ENCODE measurements around the gene GUCA1C.

Gene GUCA1C, protein sequence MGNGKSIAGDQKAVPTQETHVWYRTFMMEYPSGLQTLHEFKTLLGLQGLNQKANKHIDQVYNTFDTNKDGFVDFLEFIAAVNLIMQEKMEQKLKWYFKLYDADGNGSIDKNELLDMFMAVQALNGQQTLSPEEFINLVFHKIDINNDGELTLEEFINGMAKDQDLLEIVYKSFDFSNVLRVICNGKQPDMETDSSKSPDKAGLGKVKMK

DNA sequence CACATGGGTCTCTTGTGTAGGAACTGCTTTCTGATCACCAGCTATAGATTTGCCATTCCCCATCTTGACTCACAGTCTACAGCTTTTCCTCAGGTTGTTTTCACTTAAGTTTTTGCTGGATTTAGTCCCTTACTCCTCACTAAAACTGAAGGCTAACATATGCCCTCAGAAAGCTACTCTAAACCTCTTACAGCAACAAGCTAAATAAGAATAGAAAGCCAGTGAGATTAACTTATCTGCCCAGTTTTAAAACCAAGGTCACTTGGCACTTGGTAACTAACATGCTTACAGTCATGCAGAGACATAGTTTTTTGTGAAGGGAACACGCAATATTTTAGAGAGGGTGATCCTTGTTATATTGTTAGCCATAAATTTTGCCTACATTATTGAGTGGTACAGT is at the start of gene GUCA1C:
TSS of gene GUCA1C (minus strand) at position 180 of the 400 bp plus-strand sequence. CDS start at position 63, 117 bp downstream.
- DNase-seq (ENCODE audit: low read depth, low spot score) = no peak

DNA sequence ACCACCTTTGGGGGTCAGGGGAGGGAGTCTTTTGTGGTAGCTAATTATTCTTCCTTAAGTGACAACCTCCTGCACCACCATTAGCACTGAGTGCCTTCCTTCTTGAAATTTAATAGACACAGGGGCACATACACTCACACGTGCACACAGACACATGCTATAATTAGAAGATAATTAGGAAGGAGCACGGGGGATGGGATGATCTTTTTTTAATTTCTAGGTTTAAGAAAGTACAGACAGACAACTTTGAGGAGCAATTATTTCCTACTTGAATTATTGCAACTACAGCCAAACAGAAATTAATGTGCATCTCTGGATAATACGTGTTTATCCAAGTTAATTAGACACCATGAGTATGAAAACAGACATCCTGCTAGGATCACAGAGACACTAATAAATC is 44.8 kb upstream of the GUCA1C start:
- DNase-seq (ENCODE audit: low read depth, low spot score) = no peak

DNA sequence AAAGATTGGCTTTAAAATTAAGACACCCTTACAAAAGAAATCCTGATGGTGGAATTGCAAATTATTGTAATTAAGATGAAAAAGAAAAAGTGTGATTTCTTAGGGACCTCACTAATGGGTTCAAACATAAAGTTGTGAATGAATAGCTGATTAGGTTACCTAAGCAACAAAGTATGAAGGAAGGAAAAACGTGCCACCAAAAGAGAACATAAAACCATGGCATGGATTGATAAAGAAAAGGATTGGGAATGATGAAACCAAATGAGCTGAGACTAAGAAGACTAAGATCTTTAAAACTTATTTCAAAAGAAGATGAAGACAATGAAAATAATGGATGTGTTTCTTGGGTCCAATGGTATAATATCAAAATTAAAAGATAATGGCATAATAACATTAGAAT is 32.2 kb upstream of the GUCA1C start:
- no peak for DNase-seq (ENCODE audit: low read depth, low spot score)

DNA sequence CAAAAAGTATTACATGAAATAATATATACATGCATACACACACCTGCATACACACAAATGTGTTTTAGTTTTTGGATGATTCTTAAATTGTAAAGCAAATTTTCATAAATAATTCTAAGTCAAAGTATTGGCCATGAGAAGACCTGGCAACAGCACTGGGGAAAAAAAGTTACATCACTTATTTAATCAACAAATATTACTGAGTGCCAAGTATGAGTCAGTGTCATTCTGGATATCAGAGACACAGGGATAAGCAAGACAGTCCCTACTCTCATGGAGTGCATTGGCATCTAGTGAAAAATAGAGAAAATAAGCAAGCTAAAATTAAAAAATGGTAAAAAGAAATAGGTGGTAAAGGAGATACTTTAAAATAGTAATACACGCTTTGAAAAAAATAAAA is 29.4 kb upstream of the GUCA1C start:
- DNase-seq (ENCODE audit: low read depth, low spot score) = no peak

DNA sequence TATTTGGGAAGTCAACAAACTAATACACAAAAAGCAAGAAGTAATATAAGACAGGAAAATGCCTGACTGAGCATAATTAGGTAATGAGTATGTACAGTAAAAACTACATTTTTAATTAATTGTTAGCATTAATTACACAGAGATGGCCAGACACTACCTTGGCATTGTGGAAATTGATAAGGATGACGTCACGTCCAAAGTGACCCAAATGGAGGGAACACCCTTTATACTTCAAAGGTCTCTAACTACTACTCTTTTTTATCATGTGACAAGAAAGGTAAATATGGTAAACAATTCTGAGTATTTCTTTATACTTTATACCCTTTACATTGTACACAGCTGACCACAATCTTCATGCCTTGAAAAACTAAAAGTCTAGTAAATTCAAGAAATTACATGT is 22.4 kb upstream of the GUCA1C start:
- no peak for DNase-seq (ENCODE audit: low read depth, low spot score)

DNA sequence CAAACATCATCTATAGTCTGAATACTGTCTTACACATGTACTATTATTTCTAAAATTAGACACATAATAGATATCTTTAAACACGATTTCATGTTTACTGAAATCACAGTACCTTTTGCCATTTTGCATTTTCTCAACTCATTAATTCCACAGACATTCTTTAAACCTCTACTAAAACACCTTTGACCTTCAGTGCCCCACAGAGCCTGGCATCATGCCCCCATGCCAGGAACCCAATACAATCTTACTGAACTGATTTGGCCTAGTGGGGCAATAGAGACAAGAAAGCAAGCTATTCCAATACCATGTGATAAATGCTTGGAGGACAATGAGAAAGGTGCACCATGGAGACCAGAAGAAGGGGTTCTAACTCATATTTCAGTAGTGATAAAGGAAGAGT is 19.3 kb upstream of the GUCA1C start:
- DNase-seq (ENCODE audit: low read depth, low spot score) = no peak

DNA sequence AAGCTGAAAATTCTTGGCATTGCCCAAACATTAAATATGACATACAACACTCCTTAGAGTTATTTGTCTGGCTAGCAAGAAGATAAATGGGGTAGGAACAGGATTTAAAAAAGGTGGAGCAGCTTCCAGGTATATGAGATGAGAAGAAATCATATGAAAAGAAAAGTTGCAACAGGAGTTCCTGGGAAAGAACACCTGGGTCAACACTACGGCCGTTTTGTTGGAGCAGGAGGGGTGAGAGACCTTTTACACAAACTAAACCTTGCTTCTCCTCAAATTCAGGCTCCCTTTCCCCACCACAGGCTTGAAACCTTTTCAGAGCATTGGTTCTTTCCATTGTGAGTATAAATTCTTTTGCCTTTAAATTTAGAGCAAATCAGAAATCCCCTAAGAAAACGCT is 18.8 kb upstream of the GUCA1C start:
- DNase-seq (ENCODE audit: low read depth, low spot score) = no peak

DNA sequence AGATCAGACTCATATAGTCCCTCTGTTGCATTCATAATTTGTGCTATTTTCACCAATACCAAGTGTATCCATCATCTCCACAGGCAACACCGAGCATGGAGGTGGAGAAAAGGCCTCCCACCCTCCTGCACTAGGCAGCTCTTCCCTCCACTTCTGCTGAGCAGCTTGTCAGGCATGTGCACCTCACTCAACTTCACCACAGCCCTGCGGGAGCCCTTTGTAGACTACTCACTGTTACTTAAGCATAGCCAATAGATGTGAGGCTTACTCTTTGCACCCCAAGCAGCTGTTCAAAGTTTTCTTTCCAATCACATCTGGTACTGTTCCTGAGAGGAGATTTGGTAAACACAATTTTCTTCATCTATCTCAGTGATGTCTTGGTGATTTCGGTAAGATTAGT is 16.9 kb upstream of the GUCA1C start:
- no peak for DNase-seq (ENCODE audit: low read depth, low spot score)

DNA sequence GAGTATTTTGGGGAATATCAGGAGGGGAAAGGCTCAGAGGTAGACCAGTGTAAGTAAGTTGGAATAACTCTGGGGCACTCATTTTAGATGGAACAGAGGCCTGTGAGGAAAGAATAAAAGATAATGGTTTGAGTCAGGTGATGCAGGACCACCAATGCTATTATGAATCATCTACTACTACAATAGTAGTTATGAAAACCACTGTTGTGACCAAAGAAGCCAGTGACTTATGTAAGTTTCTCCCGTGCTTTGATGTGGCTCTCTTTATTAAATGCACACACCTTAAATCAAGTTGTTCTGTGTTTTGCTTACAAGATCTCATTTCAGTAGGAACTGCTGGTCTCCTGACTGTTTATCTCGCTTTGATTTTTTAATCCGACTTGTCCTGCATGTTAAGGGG is 13.1 kb upstream of the GUCA1C start:
- DNase-seq (ENCODE audit: low read depth, low spot score) = no peak

DNA sequence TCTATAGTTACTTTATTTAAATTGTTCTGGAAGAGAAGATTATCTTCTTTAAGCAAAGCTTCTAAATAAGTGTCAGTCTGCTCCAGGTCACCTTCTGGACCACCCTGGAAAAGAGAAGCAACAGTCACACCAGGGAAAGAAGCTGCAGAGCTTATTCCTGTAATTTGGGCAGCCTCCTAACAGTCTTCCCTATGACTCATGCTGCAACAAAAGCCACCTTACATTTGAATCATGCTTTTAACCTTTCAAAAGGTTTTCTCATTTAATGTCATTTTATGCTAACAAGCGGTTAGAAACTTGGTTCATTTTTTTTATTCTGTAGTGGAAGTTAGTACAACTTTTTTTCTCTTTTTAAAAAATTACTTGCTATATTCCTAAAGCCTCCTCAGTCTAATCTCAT is 5.3 kb upstream of the GUCA1C start:
- no peak for DNase-seq (ENCODE audit: low read depth, low spot score)

DNA sequence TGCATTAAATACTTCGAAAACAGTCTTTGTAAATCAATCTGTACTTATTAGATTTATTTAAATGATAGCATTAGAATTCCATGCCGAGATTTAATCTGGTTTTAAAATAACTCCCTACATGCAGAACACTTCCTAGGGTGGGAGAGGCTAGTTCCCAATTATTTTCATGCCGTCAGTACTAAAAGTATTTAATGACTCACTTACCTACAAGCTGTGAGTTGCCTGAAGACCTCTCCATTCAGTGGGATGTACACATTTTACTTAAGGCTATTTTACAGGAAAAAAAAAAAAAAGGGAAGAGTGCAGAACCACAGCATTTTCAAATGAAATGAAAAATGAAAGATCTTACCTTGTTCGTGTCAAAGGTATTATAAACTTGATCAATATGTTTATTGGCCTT is 469 bp downstream of the GUCA1C start:
- no peak for DNase-seq (ENCODE audit: low read depth, low spot score)

DNA sequence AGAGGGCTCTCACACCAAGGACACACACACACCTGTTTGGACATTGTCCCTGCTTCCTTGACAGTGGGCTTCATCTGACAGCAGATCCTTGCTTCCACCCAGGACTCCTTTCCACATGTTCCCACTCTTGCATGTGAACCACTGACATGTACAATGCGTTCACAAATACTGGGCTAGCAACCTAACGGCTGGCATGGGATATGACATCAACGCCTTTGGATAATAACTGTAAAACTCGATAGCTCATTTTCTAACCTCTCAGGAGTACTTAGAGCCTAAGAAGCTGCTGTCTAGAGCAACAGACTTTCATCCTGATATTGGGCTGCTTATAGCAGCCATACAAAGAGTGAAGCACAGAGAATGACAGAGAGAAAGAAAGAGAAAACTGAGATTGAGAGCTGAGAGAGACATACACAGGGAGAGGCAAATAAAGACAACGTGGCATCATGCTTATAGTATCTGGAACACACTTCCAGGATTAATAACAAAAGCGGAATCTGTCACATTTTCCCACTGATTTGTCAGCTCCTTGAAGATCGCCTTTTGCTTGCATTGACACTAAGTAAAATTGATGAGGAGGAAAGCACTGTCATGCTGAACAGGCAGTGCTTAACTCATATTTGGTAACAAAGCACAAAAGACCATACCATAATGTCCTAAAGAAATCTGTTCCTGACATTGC is 1.7 kb downstream of the GUCA1C start:
- DNase-seq (ENCODE audit: low read depth, low spot score) = no peak

DNA sequence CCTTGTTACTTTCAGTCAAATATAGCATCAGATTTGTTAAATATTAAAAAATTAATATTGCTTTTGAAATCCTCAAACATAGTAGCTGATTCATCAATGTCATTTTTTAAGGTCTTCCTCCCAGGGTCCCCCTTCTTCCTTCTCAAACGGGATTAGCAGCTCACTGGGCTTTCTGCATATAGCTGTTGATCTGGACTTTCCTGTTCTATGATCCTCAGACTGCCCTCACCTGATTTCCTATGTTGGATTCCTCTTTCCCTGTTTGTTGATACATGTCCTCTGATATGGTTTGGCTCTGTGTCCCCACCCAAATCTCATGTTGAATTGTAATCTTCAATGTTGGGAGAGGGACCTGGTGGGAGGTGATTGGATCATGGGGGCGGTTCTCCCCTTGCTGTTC is 5.8 kb downstream of the GUCA1C start:
- no peak for DNase-seq (ENCODE audit: low read depth, low spot score)

DNA sequence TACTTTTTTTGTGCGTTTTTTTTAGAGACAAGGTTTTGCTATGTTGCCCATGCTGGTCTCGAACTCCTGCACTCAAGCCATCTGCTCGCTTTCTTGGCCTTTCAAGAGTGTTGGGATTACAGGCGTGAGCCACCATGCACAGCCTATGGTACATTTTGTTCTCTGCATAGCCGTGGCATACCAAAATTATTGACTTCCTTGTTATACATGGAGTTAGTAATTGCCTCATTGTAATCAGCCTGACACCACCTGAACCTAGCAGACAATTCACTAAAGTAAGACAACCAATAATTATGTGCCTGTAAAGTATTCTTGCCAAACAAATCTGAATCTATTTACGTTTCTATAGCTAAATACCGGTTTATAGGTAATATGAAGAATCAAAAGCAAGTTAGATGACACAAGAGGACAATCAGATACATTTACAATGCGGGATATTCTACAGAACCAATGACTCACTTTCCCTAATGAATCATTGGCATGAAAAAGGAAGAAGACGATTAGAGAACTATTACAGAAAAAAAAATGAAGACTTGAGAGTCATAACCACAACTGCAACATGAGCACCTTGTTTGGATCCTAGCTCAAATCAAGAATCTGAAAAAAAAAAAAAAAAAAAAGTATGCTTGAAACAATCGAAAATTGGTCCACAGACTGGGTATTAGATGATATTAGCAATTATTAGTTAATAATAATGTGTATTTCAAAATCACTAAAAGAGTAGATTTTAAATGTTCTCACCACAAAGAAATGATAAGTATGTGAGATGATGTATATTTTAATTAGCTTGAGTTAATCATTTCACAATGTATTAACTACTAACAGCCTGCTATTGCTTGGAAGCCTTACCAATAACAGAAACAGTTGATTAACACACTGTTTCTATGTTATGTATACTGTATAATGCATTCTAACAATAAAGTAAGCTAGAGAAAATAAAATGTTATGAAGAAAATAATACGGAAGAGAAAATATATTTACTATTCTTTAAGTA is 7.1 kb downstream of the GUCA1C start:
- no peak for DNase-seq (ENCODE audit: low read depth, low spot score)

DNA sequence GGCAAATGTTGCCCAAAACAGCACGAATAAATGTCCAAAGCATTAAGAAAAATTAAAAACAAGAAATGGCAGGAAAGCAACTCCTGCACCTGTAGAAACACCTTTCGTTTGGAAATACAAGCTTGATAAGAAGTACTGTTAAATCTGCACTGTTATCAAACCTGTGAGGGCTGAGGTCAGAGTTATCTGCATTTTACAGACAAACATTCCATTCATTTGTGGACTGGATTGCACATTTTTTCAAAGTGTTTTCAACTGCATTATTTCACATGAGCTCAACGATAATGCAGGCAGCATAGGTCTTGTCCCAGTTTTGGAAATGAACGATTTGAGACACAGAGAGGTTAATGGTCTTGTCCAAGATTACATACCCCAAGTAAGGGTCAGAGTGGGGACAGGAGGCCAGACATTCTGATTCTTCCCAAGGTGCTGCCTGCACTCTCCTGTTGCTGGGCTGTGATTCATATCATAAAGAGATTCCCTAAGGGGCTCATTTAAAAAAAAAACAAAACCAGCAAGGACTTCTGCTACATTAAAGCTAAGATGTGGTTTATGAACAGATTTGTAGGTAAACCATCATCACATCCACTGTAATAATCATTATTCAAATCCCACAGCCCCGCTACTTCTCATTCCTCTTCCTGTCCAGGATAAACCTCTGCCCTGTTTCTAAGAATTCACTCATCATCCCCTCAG is 13.0 kb downstream of the GUCA1C start:
- DNase-seq (ENCODE audit: low read depth, low spot score) = no peak

DNA sequence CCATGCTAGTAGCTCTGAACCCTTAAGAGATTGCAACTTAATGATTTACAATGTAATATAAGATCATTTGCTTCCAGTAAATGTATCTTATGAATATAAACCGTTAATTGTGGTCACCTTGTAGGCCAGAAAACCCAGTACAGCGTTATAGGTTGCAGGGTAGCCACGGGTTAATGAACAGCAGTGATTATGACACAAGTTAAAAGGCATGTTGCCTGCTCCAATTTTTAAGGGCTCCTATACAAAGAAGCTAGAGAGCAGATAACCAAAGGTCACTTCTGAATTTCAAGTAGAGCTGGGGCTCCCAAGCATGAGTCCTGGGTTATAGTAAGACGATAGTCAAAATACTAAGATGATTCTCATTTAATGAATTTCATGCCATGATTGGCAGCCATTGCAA is 13.5 kb downstream of the GUCA1C start:
- no peak for DNase-seq (ENCODE audit: low read depth, low spot score)

DNA sequence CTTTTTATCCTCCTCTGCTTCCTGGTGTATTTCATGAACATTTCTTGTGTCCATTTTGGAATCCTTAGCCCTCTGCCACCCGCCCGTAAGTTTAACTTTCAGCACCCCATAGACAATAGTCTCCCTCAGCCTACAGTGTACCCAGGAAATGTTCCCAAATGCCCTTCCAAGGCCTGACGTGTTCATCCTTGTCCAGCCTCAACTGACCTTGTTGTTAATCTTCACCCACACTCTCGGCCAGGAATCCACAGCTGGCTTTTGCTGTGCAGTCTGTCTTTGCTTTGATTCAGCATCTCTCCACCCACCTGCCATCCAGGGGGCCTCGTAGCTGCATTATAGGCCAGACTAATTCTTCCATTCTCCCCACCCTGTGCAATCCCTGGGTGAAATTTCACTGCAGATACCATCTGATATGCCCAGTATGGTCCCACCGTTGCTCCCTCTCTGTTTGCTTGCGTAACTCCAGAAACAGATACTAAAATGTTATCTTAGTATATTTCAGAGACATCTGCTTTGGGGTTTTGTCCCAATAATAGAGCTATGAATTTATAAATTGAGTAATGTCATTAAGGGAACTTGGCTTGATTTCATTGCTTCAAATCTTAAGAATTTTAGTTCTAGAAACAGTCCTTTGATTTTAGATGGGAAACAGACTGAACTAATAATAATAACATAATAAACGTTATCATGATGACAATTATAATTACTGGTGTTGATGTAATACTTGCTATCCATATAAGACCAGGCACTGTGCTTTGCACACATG is 16.6 kb downstream of the GUCA1C start:
- DNase-seq (ENCODE audit: low read depth, low spot score) = no peak

DNA sequence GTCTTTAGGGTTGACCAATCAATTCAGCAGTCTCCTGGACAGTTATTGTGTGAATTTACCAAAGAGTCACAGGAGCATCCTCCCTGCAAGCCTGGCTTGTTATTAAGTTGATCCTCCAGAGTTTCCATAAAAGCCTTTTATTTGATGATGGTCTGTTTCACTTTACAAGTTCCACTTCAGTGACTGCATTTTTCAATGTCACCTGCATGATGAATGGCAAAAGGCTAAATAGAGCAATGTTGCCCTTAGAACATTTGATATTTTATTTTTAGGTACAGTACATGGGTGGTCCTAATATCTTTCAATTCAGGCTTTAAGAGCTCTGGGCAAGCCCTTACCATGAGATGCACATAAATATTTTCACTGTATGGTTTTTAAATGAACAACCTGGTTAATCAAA is 22.6 kb downstream of the GUCA1C start:
- DNase-seq (ENCODE audit: low read depth, low spot score) = no peak

DNA sequence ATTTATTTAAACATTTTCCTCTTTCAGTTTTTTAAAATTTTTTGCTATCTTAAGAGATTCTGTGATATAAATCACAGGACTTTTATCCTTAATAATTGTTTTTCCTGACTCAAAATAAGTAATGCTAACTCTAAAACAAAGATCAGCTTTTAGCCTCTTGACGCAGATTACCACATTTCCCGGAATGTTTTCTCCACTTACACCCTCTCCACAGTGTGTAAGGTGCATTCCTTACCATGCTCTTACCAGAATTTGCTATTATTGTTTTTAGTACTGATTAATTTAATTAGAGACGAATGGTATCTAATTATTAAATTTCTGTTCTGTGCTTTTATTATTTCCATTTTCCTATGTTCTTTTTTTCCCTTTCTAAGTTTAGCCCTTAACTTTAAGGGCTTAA is 34.8 kb downstream of the GUCA1C start:
- DNase-seq (ENCODE audit: low read depth, low spot score) = no peak

DNA sequence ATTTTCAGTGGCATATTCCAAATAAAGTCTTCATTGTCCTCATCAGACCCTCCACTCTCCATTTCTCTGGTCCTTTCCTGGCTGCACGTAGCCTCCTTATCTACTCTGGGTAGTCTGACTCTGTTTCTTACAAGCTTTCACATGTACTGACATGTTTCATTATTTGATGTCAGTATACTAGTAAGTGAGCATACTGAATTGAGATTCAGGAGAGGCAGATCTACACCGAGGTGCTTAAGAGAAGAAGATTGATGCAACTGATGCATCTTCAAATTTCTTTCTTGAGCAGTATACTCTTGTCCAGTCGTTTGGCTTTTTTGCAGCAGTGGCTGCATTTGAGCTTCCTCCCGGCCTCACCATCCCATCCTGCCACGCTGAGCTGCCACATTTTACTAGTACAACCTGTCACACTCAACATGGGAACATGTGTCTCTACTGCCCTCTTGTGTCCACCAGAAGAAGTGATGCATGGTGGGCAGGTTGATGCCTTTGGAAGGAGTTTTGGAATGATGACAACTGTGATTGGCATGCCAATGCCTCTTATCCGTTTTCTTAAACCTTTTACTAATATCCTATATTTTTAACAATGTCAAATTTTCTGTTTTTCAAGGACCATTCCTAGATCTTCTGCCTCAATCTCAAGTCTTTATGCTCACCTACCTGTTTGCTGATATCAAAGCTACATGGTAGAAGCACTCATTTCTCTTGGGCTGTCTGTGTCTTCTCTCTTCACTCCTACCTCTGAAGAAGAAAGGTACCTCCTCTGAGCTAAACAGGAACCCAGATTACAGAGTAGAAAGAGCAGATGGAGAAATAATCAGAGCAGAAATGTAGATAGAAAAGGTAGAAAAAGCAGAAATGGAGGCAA is 38.7 kb downstream of the GUCA1C start:
- peak; percentile 45 for DNase-seq (ENCODE audit: low read depth, low spot score)

Data from iPS DF 19.7 (cell line).